Measurements from ENCODE around the gene POC5. TPM values are rescaled to one million over a fixed set of nuclear protein-coding genes. Genes with fewer than 3 reads are reported as not detected.

POC5 gene
- total RNA-seq, 1 experiment from 2014 or later = 12.7 TPM

DNA sequence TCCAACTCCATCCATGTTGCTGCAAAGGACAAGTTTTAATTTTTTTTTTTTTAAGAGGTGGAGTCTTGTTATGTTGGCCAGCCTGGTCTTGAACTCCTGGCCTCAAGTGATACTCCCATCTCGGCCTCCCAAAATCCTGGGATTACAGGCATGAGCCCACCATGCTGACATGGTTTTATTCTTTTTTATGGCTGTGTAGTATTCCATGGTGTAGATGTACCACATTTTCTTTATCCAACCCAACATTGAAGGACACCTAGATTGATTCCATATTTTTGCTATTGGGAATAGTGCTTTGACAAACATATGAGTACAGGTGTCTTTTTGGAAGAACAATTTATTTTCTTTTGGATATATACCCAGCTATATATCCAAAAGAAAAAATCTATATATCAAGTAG, 6.1 kb upstream of the POC5 start:
- ChIA-PET POLR2A (no interaction called here), CTCF (no interaction called here)
- TF ChIP-seq, protein P1, sequence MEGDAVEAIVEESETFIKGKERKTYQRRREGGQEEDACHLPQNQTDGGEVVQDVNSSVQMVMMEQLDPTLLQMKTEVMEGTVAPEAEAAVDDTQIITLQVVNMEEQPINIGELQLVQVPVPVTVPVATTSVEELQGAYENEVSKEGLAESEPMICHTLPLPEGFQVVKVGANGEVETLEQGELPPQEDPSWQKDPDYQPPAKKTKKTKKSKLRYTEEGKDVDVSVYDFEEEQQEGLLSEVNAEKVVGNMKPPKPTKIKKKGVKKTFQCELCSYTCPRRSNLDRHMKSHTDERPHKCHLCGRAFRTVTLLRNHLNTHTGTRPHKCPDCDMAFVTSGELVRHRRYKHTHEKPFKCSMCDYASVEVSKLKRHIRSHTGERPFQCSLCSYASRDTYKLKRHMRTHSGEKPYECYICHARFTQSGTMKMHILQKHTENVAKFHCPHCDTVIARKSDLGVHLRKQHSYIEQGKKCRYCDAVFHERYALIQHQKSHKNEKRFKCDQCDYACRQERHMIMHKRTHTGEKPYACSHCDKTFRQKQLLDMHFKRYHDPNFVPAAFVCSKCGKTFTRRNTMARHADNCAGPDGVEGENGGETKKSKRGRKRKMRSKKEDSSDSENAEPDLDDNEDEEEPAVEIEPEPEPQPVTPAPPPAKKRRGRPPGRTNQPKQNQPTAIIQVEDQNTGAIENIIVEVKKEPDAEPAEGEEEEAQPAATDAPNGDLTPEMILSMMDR (IDR thresholded peaks at IDR 0.05; ENCODE audit: insufficient read depth in 1 of 2, low read depth in 1 of 2, low read length in 1 of 2, severe bottlenecking in 1 of 2, unreplicated experiment in 1 of 2) = no peak
- Histone ChIP-seq H3K4me3 (ENCODE audit: low read depth, low read length) (no peak overlapping the region), H3K36me3 (ENCODE audit: control insufficient read depth, insufficient read depth, low read length) (no peaks in the 10 kb centered on the region), H3K9me3 (no peaks in the 10 kb centered on the region), H3K4me1 (no peaks in the 10 kb centered on the region), H3K27me3 (replicated peaks; ENCODE audit: control insufficient read depth, insufficient read depth, low read length) (no peaks in the 10 kb centered on the region)
- Mint-ChIP-seq H3K36me3 (ENCODE audit: insufficient read depth, unreplicated experiment) (no peaks in the 10 kb centered on the region), H3K4me1 (ENCODE audit: low read depth, unreplicated experiment) (peaks cover 6% of the 10 kb centered on the region), H3K27ac (ENCODE audit: unreplicated experiment) (no peak overlapping the region), H3K27me3 (ENCODE audit: insufficient read depth, unreplicated experiment) (peaks cover 5% of the 10 kb centered on the region), H3K9me3 (ENCODE audit: unreplicated experiment) (no peaks in the 10 kb centered on the region), H3K4me3 (ENCODE audit: unreplicated experiment) (no peak overlapping the region)
- DNase-seq = no peak
- intact Hi-C loops (cut with micrococcal nuclease; ENCODE audit: unreplicated experiment) = no loop called here
- BruUV-seq (replicated peaks) = no TSS peak

DNA sequence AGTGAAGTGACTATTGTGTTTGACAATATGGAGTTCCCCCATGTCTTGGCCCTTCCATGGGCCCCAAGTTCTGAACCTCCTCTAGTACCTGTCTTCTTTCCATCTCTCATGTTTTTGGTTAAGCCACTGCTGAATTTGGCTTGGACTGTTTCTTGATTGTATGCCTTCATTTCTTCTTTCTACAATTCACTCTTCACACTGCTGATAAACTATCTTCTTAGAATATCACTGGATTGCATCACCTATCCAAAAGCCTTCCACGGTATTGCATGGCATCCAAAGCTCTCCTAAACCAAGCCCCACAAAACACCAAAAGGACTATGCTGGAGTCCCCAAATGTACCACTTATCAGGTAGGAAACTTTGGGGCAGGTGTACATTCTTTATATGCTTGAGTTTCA, 4.3 kb upstream of the POC5 start:
- DNase-seq = no peak
- ChIA-PET CTCF (no interaction called here), POLR2A (no interaction called here)
- H3K27me3 Mint-ChIP-seq (ENCODE audit: insufficient read depth, unreplicated experiment) = no peaks in the 10 kb centered on the region
- H3K9me3 ChIP-seq = no peaks in the 10 kb centered on the region
- H3K27me3 ChIP-seq (replicated peaks; ENCODE audit: control insufficient read depth, insufficient read depth, low read length) = no peaks in the 10 kb centered on the region
- H3K4me1 Mint-ChIP-seq (ENCODE audit: low read depth, unreplicated experiment) = peaks cover 6% of the 10 kb centered on the region
- no peaks in the 10 kb centered on the region for H3K36me3 ChIP-seq (ENCODE audit: control insufficient read depth, insufficient read depth, low read length)
- TF ChIP-seq, protein P1 (IDR thresholded peaks at IDR 0.05; ENCODE audit: insufficient read depth in 1 of 2, low read depth in 1 of 2, low read length in 1 of 2, severe bottlenecking in 1 of 2, unreplicated experiment in 1 of 2) = no peak
- no peaks in the 10 kb centered on the region for H3K4me1 ChIP-seq
- H3K27ac Mint-ChIP-seq (ENCODE audit: unreplicated experiment) = no peak overlapping the region
- intact Hi-C loops (cut with micrococcal nuclease; ENCODE audit: unreplicated experiment) = no loop called here
- H3K4me3 ChIP-seq (ENCODE audit: low read depth, low read length) = no peak overlapping the region
- BruUV-seq (replicated peaks) = no TSS peak
- H3K36me3 Mint-ChIP-seq (ENCODE audit: insufficient read depth, unreplicated experiment) = peaks cover 8% of the 10 kb centered on the region
- H3K9me3 Mint-ChIP-seq (ENCODE audit: unreplicated experiment) = no peaks in the 10 kb centered on the region
- H3K4me3 Mint-ChIP-seq (ENCODE audit: unreplicated experiment) = no peak overlapping the region

DNA sequence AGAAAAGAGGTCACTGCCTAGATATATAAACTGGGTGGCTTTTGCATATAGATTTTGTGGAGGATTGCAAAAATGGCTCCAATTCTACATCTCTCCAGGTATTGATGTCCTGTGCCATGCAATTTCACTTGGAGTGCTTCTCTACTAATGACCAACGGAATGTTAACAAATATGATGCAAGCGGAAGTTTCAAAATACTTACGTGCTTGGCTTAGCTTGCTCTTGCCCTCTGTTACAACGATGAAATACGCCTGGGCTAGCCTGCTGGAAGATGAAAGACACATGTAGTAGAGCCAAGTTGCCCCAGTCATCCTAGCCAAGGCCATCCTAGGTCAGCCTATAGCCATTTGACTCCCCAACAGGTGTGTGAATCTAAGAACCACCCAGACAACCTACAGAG, 3.6 kb upstream of the POC5 start:
- no TSS peak for BruUV-seq (replicated peaks)

More for the DNA sequence above, 3.6 kb upstream of the POC5 start:
- Mint-ChIP-seq H3K4me1 (ENCODE audit: low read depth, unreplicated experiment) (peaks cover 9% of the 10 kb centered on the region), H3K4me3 (ENCODE audit: unreplicated experiment) (no peak overlapping the region), H3K36me3 (ENCODE audit: insufficient read depth, unreplicated experiment) (peaks cover 8% of the 10 kb centered on the region), H3K27ac (ENCODE audit: unreplicated experiment) (no peak overlapping the region), H3K9me3 (ENCODE audit: unreplicated experiment) (no peaks in the 10 kb centered on the region), H3K27me3 (ENCODE audit: insufficient read depth, unreplicated experiment) (no peaks in the 10 kb centered on the region)
- ChIA-PET POLR2A (no interaction called here), CTCF (no interaction called here)
- TF ChIP-seq, protein P1 (IDR thresholded peaks at IDR 0.05; ENCODE audit: insufficient read depth in 1 of 2, low read depth in 1 of 2, low read length in 1 of 2, severe bottlenecking in 1 of 2, unreplicated experiment in 1 of 2) = no peak
- H3K9me3 ChIP-seq = no peaks in the 10 kb centered on the region
- H3K4me3 ChIP-seq (ENCODE audit: low read depth, low read length) = no peak overlapping the region
- H3K27me3 ChIP-seq (replicated peaks; ENCODE audit: control insufficient read depth, insufficient read depth, low read length) = no peaks in the 10 kb centered on the region
- H3K36me3 ChIP-seq (ENCODE audit: control insufficient read depth, insufficient read depth, low read length) = no peaks in the 10 kb centered on the region
- 0 out of 2 replicates have a peak, but pooled peaks cover 1% of the 10 kb centered on the region for H3K4me1 ChIP-seq
- peak in 1 of 2 experiments; percentile 14 for DNase-seq
- intact Hi-C loops (cut with micrococcal nuclease; ENCODE audit: unreplicated experiment) = no loop called here

All from Caco-2 (cell line).